ENCODE results near the gene PCDH11Y.
"Not testable (repeated sequence)": the region's sequence is repeated elsewhere in the genome, so short reads cannot be mapped to it uniquely, and the experiment has no call there.

The PCDH11Y gene

DNA sequence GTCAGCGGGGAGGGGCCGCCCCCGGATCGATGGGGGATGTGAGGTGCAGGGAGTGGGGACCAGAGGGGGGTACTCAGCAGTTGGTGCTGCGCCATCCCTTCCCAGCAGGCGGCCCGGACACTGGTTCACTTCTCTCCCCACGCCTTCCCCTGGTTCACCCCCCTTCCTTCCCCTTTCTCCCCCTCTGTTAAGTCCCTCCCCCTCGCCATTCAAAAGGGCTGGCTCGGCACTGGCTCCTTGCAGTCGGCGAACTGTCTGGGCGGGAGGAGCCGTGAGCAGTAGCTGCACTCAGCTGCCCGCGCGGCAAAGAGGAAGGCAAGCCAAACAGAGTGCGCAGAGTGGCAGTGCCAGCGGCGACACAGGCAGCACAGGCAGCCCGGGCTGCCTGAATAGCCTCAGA is at the start of gene PCDH11Y:
Gene PCDH11Y (plus strand): TSS at position 240 of the 400 bp plus-strand sequence. CDS start 56,804 bp downstream, outside the sequence.
- DNase-seq (ENCODE audit: low spot score): not testable (repeated sequence)

GRCh38 chrY:4967894-4968293 is 32.2 kb upstream of the PCDH11Y start:
- not testable (repeated sequence) for DNase-seq (ENCODE audit: low spot score)

GRCh38 chrY:4991743-4992400 is 8.2 kb upstream of the PCDH11Y start:
- DNase-seq (ENCODE audit: low spot score): not testable (repeated sequence)

DNA sequence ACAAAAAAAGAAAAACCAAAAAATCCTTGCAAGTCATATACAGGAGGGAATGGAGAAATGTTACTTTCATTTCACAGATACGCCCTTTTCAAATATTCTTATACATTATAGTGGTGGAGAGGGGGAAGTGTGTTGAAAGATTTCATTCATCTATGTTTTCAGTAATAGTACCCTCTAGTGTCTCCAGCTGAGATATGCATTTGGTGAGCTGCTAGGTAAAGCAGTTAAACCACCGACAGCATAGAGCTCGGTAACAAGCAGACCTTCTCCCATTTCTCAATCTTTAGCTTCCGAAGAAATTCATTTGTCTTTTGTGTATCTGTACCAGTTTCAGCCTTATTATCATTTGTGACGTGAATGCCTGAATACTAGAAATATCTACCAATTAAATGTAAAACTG is 5.2 kb upstream of the PCDH11Y start:
- DNase-seq (ENCODE audit: low spot score): not testable (repeated sequence)

DNA sequence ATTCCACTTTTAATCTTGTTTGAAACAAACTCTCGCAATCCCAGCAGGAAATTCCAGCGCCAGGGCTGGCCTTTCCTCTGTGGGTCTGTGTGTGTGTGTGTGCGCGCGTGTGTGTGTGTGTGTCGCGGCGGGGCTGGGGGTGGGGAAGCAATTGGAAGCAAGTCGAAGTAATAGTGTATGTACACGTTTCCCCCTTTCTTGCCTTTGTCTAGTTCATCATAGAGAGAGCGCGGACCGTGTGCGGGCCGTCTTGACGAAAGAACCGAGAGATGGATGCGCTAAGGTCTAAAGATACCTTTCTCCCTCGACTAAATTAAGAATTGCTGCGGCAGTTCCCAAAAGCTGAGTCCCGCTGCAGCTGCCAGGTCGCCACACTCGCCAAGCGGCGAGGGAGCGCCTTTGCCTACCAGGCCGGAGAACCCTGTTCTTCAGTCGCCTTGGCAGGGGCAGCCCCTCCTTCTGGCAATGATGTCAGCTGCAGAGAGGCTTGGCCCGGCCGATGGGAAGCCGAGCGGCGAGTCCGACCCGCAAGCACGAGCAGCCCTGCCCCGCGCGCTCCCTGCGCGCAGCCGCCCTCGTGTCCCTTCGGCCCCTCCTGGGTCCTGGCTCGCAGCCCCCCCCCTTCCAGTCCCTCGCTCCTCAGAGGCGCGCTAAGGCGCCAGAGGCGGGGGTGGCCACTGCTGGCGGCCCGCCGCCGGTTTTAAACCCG is 2.5 kb downstream of the PCDH11Y start:
- not testable (repeated sequence) for DNase-seq (ENCODE audit: low spot score)

- not testable (repeated sequence) for DNase-seq (ENCODE audit: low spot score)
Measured at GRCh38 chrY:5038972-5039523, 39.0 kb downstream of the PCDH11Y start.

DNA sequence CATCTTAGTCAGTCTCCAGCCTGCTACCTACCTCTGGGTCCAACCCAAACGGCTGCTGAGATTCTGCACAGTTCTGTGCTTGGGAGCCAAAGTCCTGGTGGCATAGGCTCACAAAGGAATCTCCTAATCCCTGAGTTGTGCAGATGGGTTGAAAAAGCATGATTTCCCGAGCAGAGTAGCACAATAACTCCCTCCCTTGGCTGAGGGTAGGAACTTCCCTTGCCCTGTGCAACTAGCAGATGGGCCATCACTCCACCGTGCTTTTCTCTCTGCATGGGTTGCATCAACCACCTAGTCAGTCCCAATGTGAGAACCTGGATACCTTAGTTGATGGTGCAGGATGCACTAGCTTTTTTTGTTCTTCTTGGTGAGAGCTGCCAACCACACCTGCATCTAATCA is 82.9 kb downstream of the PCDH11Y start:
- not testable (repeated sequence) for DNase-seq (ENCODE audit: low spot score)

DNA sequence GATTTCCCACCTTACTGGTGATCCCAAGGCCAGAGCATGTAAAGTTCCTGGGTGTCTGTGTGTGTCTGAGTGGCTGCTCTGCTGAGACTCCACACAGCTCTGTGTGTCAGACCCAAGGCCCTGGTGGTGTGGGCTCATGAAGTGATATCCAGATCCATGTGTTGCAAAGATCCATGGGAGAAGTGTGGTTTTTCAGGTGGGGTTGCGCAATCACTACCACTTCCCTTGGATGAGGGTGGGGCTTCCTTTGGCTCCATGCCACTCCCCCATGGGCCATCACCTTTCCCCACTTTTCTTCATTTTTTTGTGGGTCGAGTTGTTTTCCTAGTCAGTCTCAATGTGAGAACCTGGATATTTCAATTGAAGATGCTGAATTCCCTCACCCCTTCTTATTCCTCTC is 182.9 kb downstream of the PCDH11Y start:
- not testable (repeated sequence) for DNase-seq (ENCODE audit: low spot score)

GRCh38 chrY:5215116-5215515 is 215.0 kb downstream of the PCDH11Y start:
- not testable (repeated sequence) for DNase-seq (ENCODE audit: low spot score)

- not testable (repeated sequence) for DNase-seq (ENCODE audit: low spot score)
Measured at GRCh38 chrY:5324931-5325330, 324.8 kb downstream of the PCDH11Y start.

DNA sequence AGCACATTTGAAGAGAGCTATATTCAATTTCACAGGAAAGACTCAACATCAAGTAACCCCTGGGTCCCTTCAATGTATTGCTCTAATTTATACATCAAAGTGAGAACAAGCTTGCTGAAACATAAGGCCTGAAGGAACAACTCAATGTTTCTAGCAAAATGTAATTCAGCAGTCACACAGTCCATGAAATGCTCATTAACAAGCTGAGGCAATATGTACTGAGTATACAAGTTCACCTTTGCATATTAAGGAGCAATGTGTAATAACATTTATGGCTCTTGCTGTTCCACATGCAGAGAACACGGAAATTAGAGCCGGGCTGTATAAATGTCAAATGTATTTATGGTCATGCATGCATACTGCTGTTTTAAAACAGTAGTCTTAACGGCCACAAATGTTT is 342.1 kb downstream of the PCDH11Y start:
- DNase-seq (ENCODE audit: low spot score): not testable (repeated sequence)

DNA sequence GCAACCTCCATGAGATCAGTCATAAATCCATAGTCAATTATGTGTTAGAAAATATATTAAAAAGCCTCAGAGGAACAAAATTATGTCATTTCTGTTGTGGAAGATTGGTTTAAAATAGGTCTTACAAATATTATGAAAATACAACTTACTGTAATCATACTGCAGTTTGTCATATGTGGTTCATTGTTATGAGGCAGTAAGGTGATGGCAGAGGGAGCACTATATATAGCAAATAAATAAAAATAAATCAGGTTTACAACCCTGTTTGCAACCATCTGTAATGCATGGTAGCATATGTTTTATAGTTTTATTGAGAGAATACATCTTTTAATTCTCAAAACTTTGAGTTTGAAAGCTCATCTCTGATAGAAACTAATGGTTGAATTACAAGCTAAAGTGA is 543.6 kb downstream of the PCDH11Y start:
- not testable (repeated sequence) for DNase-seq (ENCODE audit: low spot score)

GRCh38 chrY:5638589-5638988 is 638.5 kb downstream of the PCDH11Y start:
- not testable (repeated sequence) for DNase-seq (ENCODE audit: low spot score)

DNA sequence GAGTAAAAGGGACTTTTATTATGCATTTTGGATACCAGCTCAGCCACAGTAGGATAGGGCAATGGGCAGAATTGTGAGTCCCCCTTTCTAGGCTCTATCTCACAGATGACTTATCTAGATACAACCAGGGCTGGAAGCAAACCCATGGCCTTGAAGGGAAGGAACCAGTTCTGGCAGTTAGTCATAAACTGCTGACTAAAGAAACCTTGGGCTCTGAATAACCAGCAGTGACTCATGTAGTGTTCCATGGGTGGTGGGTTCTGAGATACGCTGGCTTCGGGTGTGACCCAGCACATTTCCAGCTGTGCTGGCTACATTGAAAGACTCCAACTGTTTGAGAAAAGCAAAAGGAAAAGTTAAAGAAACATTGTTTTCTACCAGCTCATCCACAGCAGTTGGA is 679.2 kb downstream of the PCDH11Y start:
- DNase-seq (ENCODE audit: low spot score): not testable (repeated sequence)

DNA sequence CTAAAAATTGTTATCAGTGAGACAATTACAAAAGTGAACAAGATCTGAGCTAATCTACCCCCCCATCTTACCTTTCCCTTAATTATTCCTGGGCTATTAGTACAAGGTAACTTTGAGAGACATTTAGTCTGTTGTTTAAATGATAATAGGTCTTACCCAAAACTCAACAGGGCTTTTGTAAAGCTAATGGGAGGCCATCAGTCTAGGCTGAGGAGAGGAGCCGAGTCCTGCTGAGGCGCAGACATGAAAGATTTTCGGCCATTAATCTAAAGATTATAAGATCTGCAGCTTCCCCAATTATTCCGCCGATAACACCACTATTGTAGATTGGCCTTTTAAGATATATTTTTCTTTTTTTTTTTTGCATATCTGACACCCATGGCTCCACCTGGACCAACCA is 708.6 kb downstream of the PCDH11Y start:
- not testable (repeated sequence) for DNase-seq (ENCODE audit: low spot score)

DNA sequence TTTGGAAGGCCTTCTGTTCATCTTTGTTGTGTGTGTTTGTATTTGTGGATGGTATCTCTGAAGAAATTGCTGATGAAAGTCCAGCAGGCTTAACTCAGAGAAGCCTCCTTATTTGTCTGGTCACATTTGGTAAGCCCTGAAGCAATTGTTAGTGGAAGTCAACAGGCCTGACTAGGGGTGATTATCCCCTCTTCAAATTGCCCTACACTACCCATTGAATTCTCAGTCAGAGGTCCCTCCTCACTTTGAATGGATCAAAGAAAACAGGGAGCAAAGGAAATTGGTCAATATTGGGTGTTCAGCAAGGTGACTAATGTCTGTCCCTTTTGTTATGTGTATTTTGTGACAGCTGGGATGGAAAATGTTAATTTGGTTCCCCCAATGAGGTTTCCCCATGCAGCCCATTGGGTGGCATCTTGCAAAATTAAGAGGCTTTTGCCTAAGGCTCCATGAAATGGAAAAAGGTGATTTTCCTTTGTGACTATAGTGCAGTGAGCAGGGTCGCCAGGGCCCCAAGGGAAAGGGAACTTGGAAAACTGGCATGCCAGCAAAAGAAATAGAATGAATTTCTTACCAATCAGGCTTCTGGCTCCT is 709.8 kb downstream of the PCDH11Y start:
- DNase-seq (ENCODE audit: low spot score): not testable (repeated sequence)

- DNase-seq (ENCODE audit: low spot score): not testable (repeated sequence)
Measured at GRCh38 chrY:5761403-5761802, 761.3 kb downstream of the PCDH11Y start.

DNA sequence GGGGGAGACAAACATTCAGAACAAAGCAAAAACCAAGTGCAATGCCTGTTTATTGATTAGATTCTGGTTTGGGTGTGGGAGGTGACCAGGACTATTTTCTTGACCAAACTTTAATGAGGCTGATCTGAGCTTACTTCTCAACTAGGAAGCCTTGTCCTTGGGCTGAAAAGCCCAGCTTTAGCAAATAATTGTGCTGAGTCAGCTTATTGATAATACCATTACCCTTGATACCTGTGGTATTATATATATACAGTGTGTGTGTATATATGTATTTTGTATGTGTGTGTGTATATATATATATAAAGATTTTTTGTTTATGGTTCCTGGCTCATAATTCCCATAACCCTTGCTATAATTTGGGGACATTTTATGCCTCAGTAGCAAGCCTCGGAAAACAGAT is 776.4 kb downstream of the PCDH11Y start:
- not testable (repeated sequence) for DNase-seq (ENCODE audit: low spot score)

All from AG08396 (cell line).